Cerebellar nuclear complex (tissue), 1 donor: ENCODE measurements around the gene ARHGAP26.
"Not testable (repeated sequence)": the region's sequence is repeated elsewhere in the genome, so short reads cannot be mapped to it uniquely, and the experiment has no call there.

Experiments
- DNase-seq, 2 experiments: peaks; one replicate each; lab custom pipeline; 2025; lab: John Stamatoyannopoulos, UW

Gene ARHGAP26

GRCh38 chr5:143117821-143118220, 347.6 kb downstream of the ARHGAP26 start:
- DNase-seq, result no peak

- no peak for DNase-seq
These were observed 348.0 kb downstream of the ARHGAP26 start for GRCh38 chr5:143118222-143118621.

- not testable (repeated sequence) for DNase-seq
These were observed 348.6 kb downstream of the ARHGAP26 start for GRCh38 chr5:143118818-143119217.

- DNase-seq, result no peak
These were observed 349.2 kb downstream of the ARHGAP26 start for GRCh38 chr5:143119291-143119769.

GRCh38 chr5:143119881-143120341, 349.7 kb downstream of the ARHGAP26 start:
- no peak for DNase-seq

GRCh38 chr5:143120460-143121134, 350.4 kb downstream of the ARHGAP26 start:
- no peak for DNase-seq

GRCh38 chr5:143121135-143121475, 350.9 kb downstream of the ARHGAP26 start:
- DNase-seq, result no peak

- DNase-seq, result no peak
These were observed 354.4 kb downstream of the ARHGAP26 start for GRCh38 chr5:143124593-143124992.

GRCh38 chr5:143126174-143127019, 356.2 kb downstream of the ARHGAP26 start:
- DNase-seq, result no peak

- no peak for DNase-seq
These were observed 358.4 kb downstream of the ARHGAP26 start for GRCh38 chr5:143128412-143129071.

- DNase-seq, result no peak
These were observed 359.0 kb downstream of the ARHGAP26 start for GRCh38 chr5:143129203-143129602.

GRCh38 chr5:143129910-143130612, 359.9 kb downstream of the ARHGAP26 start:
- no peak for DNase-seq

- DNase-seq, result no peak
These were observed 360.6 kb downstream of the ARHGAP26 start for GRCh38 chr5:143130613-143131305.

- DNase-seq, result no peak
These were observed 361.8 kb downstream of the ARHGAP26 start for GRCh38 chr5:143131972-143132371.

GRCh38 chr5:143132739-143133138, 362.6 kb downstream of the ARHGAP26 start:
- no peak for DNase-seq

GRCh38 chr5:143133721-143134120, 363.5 kb downstream of the ARHGAP26 start:
- DNase-seq, result no peak

- no peak for DNase-seq
These were observed 364.1 kb downstream of the ARHGAP26 start for GRCh38 chr5:143134269-143134668.

- DNase-seq, result no peak
These were observed 364.7 kb downstream of the ARHGAP26 start for GRCh38 chr5:143134900-143135299.

- DNase-seq, result no peak
These were observed 365.8 kb downstream of the ARHGAP26 start for GRCh38 chr5:143135832-143136551.

GRCh38 chr5:143138839-143139238, 368.7 kb downstream of the ARHGAP26 start:
- no peak for DNase-seq

- DNase-seq, result no peak
These were observed 369.4 kb downstream of the ARHGAP26 start for GRCh38 chr5:143139585-143139984.
